ENCODE measurements around the gene BLNK.

BLNK gene

GRCh38 chr10:96283756-96284155, 12.4 kb upstream of the BLNK start:
- H3K27ac ChIP-seq (ENCODE audit: low read depth, low read length): no peak overlapping the region
- no peak overlapping the region for H3K9ac ChIP-seq (ENCODE audit: low read length)
- no peaks in the 10 kb centered on the region for H3K9me3 ChIP-seq (ENCODE audit: low read length)
- H3K27me3 ChIP-seq (ENCODE audit: control insufficient read depth in 1 of 2, insufficient read depth in 2 of 2, low read length in 2 of 2): no peaks in the 10 kb centered on the region
- H3K4me3 ChIP-seq (ENCODE audit: low read depth in 1 of 2, low read length in 2 of 2): no peak overlapping the region
- H3K36me3 ChIP-seq (ENCODE audit: insufficient read depth, low read length): no peaks in the 10 kb centered on the region
- H3K4me1 ChIP-seq (ENCODE audit: insufficient read depth, low read length): peaks cover 7% of the 10 kb centered on the region

DNA sequence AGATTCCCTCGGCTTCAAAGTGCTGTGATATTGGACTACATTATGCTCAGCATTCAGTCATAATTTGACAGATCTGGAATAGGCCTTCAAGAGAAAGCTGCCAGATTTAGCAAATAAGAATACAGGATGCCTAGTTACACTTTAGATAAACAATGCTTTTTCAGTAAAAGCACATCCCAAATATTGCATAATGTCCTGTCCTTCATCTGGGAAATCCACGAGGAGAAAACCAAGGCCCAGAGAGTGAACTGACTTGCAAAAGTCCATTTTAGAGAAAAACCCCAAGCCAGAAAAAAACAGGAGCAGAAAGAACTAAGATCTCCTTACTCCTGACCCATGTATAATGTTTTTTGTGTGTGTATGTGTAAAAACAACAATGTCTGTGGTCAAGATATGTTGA, 12.0 kb upstream of the BLNK start:
- Histone ChIP-seq H3K9ac (ENCODE audit: low read length) (no peak overlapping the region), H3K4me1 (ENCODE audit: insufficient read depth, low read length) (peaks cover 7% of the 10 kb centered on the region), H3K4me3 (ENCODE audit: low read depth in 1 of 2, low read length in 2 of 2) (no peak overlapping the region), H3K9me3 (ENCODE audit: low read length) (no peaks in the 10 kb centered on the region), H3K36me3 (ENCODE audit: insufficient read depth, low read length) (no peaks in the 10 kb centered on the region), H3K27ac (ENCODE audit: low read depth, low read length) (no peak overlapping the region), H3K27me3 (ENCODE audit: control insufficient read depth in 1 of 2, insufficient read depth in 2 of 2, low read length in 2 of 2) (no peaks in the 10 kb centered on the region)

DNA sequence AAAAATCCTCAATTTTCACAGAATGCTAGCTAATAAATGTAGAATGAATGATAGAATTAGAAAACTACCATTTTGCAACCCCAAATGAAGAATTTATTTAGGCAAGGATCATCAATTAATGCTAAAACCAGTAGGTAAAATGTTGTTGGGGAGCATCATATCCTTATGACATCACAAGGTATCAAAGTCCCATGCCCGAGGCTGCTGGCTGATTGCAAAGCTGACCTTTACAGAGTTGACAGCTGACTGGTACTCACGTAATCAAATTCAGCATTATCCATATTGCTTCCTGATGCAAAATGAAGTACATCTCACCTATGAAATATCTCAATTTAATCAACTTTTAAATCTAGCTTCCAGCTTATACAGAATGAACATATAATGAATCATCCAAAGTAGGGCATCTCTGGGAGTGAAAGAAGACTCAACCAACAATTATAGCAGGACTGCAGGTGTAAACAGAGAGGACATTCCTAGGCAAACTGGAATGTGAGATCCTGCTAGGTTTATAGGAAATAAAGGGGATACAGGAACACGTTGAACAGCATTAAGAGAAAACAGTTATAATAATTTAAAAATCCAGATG, 10.2 kb upstream of the BLNK start:
- H3K27me3 ChIP-seq (ENCODE audit: control insufficient read depth in 1 of 2, insufficient read depth in 2 of 2, low read length in 2 of 2): no peaks in the 10 kb centered on the region
- no peak overlapping the region for H3K9ac ChIP-seq (ENCODE audit: low read length)
- no peak overlapping the region for H3K27ac ChIP-seq (ENCODE audit: low read depth, low read length)
- no peak overlapping the region for H3K4me3 ChIP-seq (ENCODE audit: low read depth in 1 of 2, low read length in 2 of 2)
- H3K9me3 ChIP-seq (ENCODE audit: low read length): no peaks in the 10 kb centered on the region
- H3K36me3 ChIP-seq (ENCODE audit: insufficient read depth, low read length): no peaks in the 10 kb centered on the region
- H3K4me1 ChIP-seq (ENCODE audit: insufficient read depth, low read length): peaks cover 7% of the 10 kb centered on the region

DNA sequence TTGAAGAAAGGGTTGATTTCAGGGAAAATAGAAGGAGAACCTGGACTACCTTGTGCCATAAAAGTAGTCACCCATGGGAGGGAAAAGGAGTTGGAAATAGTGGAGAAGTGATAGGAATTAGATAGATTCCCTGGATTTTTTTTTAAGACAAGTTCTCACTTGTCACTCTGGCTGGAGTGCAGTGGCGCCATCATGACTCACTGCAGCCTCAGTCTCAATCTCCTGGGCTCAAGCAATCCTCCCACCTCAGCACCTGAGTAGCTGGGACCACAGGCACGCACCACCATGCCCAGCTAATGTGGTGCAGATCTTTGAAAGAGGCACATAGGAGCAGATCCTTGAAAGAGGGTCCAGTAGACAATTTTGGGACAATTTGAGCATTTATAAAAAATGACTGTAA, 9.5 kb upstream of the BLNK start:
- no peak overlapping the region for H3K27ac ChIP-seq (ENCODE audit: low read depth, low read length)
- no peak overlapping the region for H3K9ac ChIP-seq (ENCODE audit: low read length)
- peaks cover 7% of the 10 kb centered on the region for H3K4me1 ChIP-seq (ENCODE audit: insufficient read depth, low read length)
- H3K27me3 ChIP-seq (ENCODE audit: control insufficient read depth in 1 of 2, insufficient read depth in 2 of 2, low read length in 2 of 2): no peaks in the 10 kb centered on the region
- no peak overlapping the region for H3K4me3 ChIP-seq (ENCODE audit: low read depth in 1 of 2, low read length in 2 of 2)
- no peaks in the 10 kb centered on the region for H3K9me3 ChIP-seq (ENCODE audit: low read length)
- no peaks in the 10 kb centered on the region for H3K36me3 ChIP-seq (ENCODE audit: insufficient read depth, low read length)

DNA sequence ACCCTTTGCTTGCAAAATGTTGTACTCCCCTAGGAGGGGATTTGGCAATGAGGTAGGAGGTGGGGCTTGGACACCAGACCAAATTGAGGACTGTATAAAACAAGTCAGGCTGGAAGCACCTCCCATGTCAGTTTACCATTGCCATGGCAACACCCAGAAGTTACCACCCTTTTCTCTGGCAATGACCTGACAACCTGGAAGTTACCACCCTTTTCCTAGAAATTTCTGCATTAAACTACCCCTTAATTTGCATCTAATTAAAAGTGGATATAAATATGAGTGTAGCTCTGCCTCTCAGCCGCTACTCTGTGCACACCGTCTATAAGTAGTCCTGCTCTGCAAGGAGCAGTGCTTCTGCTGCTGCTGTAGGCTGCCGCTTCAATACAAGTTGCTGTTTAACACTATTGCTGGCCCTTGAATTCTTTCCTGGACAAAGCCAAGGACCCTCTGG, 7.8 kb upstream of the BLNK start:
- H3K27ac ChIP-seq (ENCODE audit: low read depth, low read length): no peak overlapping the region
- no peak overlapping the region for H3K4me3 ChIP-seq (ENCODE audit: low read depth in 1 of 2, low read length in 2 of 2)
- no peaks in the 10 kb centered on the region for H3K4me1 ChIP-seq (ENCODE audit: insufficient read depth, low read length)
- no peak overlapping the region for H3K9ac ChIP-seq (ENCODE audit: low read length)
- no peaks in the 10 kb centered on the region for H3K9me3 ChIP-seq (ENCODE audit: low read length)
- H3K27me3 ChIP-seq (ENCODE audit: control insufficient read depth in 1 of 2, insufficient read depth in 2 of 2, low read length in 2 of 2): no peaks in the 10 kb centered on the region
- no peaks in the 10 kb centered on the region for H3K36me3 ChIP-seq (ENCODE audit: insufficient read depth, low read length)

GRCh38 chr10:96276831-96277230, 5.5 kb upstream of the BLNK start:
- H3K4me1 ChIP-seq (ENCODE audit: insufficient read depth, low read length): no peaks in the 10 kb centered on the region
- no peaks in the 10 kb centered on the region for H3K36me3 ChIP-seq (ENCODE audit: insufficient read depth, low read length)
- no peaks in the 10 kb centered on the region for H3K9me3 ChIP-seq (ENCODE audit: low read length)
- no peak overlapping the region for H3K27ac ChIP-seq (ENCODE audit: low read depth, low read length)
- H3K9ac ChIP-seq (ENCODE audit: low read length): no peak overlapping the region
- H3K4me3 ChIP-seq (ENCODE audit: low read depth in 1 of 2, low read length in 2 of 2): no peak overlapping the region
- no peaks in the 10 kb centered on the region for H3K27me3 ChIP-seq (ENCODE audit: control insufficient read depth in 1 of 2, insufficient read depth in 2 of 2, low read length in 2 of 2)

GRCh38 chr10:96276426-96276825, 5.1 kb upstream of the BLNK start:
- Histone ChIP-seq H3K9me3 (ENCODE audit: low read length) (no peaks in the 10 kb centered on the region), H3K36me3 (ENCODE audit: insufficient read depth, low read length) (no peaks in the 10 kb centered on the region), H3K4me1 (ENCODE audit: insufficient read depth, low read length) (no peaks in the 10 kb centered on the region), H3K27me3 (ENCODE audit: control insufficient read depth in 1 of 2, insufficient read depth in 2 of 2, low read length in 2 of 2) (no peaks in the 10 kb centered on the region), H3K9ac (ENCODE audit: low read length) (no peak overlapping the region), H3K4me3 (ENCODE audit: low read depth in 1 of 2, low read length in 2 of 2) (no peak overlapping the region), H3K27ac (ENCODE audit: low read depth, low read length) (no peak overlapping the region)

- Histone ChIP-seq H3K4me3 (ENCODE audit: low read depth in 1 of 2, low read length in 2 of 2) (no peak overlapping the region), H3K9me3 (ENCODE audit: low read length) (no peaks in the 10 kb centered on the region), H3K27ac (ENCODE audit: low read depth, low read length) (no peak overlapping the region), H3K9ac (ENCODE audit: low read length) (no peak overlapping the region), H3K27me3 (ENCODE audit: control insufficient read depth in 1 of 2, insufficient read depth in 2 of 2, low read length in 2 of 2) (no peaks in the 10 kb centered on the region), H3K36me3 (ENCODE audit: insufficient read depth, low read length) (no peaks in the 10 kb centered on the region), H3K4me1 (ENCODE audit: insufficient read depth, low read length) (peaks cover 5% of the 10 kb centered on the region)
These were observed 4.5 kb upstream of the BLNK start for GRCh38 chr10:96275685-96276418.

- Histone ChIP-seq H3K9me3 (ENCODE audit: low read length) (no peaks in the 10 kb centered on the region), H3K36me3 (ENCODE audit: insufficient read depth, low read length) (no peaks in the 10 kb centered on the region), H3K27ac (ENCODE audit: low read depth, low read length) (no peak overlapping the region), H3K9ac (ENCODE audit: low read length) (no peak overlapping the region), H3K27me3 (ENCODE audit: control insufficient read depth in 1 of 2, insufficient read depth in 2 of 2, low read length in 2 of 2) (no peaks in the 10 kb centered on the region), H3K4me1 (ENCODE audit: insufficient read depth, low read length) (peaks cover 7% of the 10 kb centered on the region), H3K4me3 (ENCODE audit: low read depth in 1 of 2, low read length in 2 of 2) (no peak overlapping the region)
These were observed 1.2 kb upstream of the BLNK start for GRCh38 chr10:96272316-96273280.

DNA sequence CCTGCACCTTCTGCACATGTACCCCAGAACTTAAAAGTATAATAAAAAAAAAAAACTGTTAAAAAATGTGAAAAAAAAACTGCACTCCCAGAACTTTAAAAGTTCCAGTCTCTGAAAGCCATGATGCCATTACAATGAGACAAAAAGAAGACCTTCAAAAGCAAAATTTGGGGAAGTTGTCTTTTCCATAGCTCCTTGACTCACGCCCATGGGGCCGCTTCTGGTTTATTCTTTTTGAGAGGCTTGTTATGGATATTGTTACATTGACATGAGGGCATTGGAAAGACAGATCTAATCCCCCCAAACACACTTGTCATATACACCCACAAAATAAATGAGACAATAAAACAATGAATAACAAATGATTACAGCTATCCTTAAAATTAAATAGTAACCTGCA, 798 bp downstream of the BLNK start:
- peaks cover 7% of the 10 kb centered on the region for H3K4me1 ChIP-seq (ENCODE audit: insufficient read depth, low read length)
- no peak overlapping the region for H3K9ac ChIP-seq (ENCODE audit: low read length)
- H3K36me3 ChIP-seq (ENCODE audit: insufficient read depth, low read length): no peaks in the 10 kb centered on the region
- H3K9me3 ChIP-seq (ENCODE audit: low read length): no peaks in the 10 kb centered on the region
- H3K27me3 ChIP-seq (ENCODE audit: control insufficient read depth in 1 of 2, insufficient read depth in 2 of 2, low read length in 2 of 2): no peaks in the 10 kb centered on the region
- no peak overlapping the region for H3K4me3 ChIP-seq (ENCODE audit: low read depth in 1 of 2, low read length in 2 of 2)
- H3K27ac ChIP-seq (ENCODE audit: low read depth, low read length): no peak overlapping the region

DNA sequence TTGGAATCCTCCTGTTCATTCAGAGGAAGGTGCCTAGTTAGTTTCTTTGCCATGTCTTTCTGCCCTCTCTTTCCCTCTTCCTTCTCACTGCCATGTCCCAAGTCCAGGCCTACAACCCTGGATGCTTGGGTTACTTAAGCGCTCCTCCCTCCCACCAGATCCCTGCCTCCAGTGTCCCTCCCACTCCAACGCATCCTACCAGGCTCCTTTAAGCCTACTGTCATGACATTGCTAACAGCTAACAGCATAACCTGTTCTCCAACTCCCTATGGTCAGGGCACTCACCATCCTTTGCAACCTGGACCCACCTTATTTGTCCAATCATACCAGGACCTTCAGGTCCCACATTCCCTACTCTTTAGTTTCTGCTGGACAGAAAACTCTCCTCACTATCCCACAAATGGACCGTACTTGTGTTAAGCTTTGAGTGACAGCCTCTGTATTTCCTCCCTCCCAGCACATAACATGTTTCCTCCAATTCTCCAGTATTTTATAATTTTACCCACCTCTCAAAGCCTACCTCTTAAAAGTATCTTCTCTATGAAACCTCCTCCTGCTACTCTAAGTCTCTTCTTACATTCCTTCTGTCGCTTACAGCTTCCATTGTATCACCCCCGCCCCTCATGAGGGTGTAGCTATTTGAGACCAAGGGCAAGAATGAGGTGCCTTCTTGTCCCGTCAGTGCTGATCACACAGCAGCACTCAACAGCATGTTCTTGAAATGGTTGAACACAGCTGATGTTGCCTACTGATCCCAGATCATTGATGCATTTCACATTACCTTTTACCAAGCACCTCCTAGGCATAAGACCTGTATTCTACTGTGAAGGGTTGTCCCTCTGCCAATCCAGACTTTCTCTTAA, 1.7 kb downstream of the BLNK start:
- Histone ChIP-seq H3K9me3 (ENCODE audit: low read length) (no peaks in the 10 kb centered on the region), H3K27me3 (ENCODE audit: control insufficient read depth in 1 of 2, insufficient read depth in 2 of 2, low read length in 2 of 2) (no peaks in the 10 kb centered on the region), H3K27ac (ENCODE audit: low read depth, low read length) (no peak overlapping the region), H3K9ac (ENCODE audit: low read length) (no peak overlapping the region), H3K36me3 (ENCODE audit: insufficient read depth, low read length) (no peaks in the 10 kb centered on the region), H3K4me3 (ENCODE audit: low read depth in 1 of 2, low read length in 2 of 2) (no peak overlapping the region), H3K4me1 (ENCODE audit: insufficient read depth, low read length) (peaks cover 7% of the 10 kb centered on the region)

All from muscle layer of colon (tissue), 2 donors.